GM12873 (cell line): ENCODE data around the gene CCL17.

ENCODE experiments used
- CTCF ChIP-seq: IDR thresholded peaks from 2 replicates; pipeline ENCODE4 v1.5.1; 2012; ENCODE audit warnings: low read depth, mild to moderate bottlenecking, moderate library complexity, low read length, control low read depth; ENCODE audit not compliant: insufficient read depth; ENCODE audit errors: missing control alignments

Gene CCL17

GRCh38 chr16:57394444-57394843, 10.1 kb upstream of the CCL17 start:
- TF ChIP-seq CTCF: no peak

GRCh38 chr16:57395026-57395425, 9.5 kb upstream of the CCL17 start:
- TF ChIP-seq CTCF: no peak

GRCh38 chr16:57396786-57397185, 7.8 kb upstream of the CCL17 start:
- TF ChIP-seq CTCF: no peak

- TF ChIP-seq CTCF: no peak
Observed at GRCh38 chr16:57401943-57402640, 2.5 kb upstream of the CCL17 start.

GRCh38 chr16:57405097-57405496, 530 bp downstream of the CCL17 start:
- TF ChIP-seq CTCF: no peak

- no peak for TF ChIP-seq CTCF
Observed at GRCh38 chr16:57406881-57407280, 2.3 kb downstream of the CCL17 start.

GRCh38 chr16:57407521-57408353, 3.2 kb downstream of the CCL17 start:
- TF ChIP-seq CTCF: no peak
